ENCODE measurements around the gene ARHGAP25.

Gene ARHGAP25

DNA sequence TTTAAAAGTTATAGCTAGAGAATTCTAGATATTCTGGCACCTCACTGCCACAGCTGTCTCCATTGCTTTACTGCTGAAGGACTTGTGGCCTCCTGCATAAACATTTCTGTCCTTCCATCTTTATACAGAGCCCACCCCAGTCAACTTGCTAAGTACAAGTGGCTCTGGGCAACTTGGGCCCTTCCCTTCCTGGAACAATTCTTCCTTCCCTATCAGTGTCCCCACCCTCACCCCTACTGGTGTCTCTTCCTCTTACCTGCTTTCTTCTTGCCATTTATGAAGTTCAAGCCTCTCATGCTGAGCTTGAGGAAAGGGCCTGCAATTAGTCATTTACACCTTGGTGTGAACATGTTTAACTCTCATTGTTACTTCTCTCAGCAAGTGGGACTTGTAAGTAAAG lies 45.0 kb downstream of the ARHGAP25 start:
- no peak for DNase-seq (ENCODE audit: low spot score)
- in situ Hi-C loops (cut with MboI; ENCODE audit: low sequenced_read_pairs, unreplicated experiment) = no loop called here
- no peak for TF ChIP-seq CTCF (IDR thresholded peaks at IDR 0.05; ENCODE audit: borderline replicate concordance, control extremely low read depth, extremely low read depth, insufficient read depth, missing control alignments)

- TF ChIP-seq CTCF (IDR thresholded peaks at IDR 0.05; ENCODE audit: borderline replicate concordance, control extremely low read depth, extremely low read depth, insufficient read depth, missing control alignments) = no peak
- no peak for DNase-seq (ENCODE audit: low spot score)
- in situ Hi-C loops (cut with MboI; ENCODE audit: low sequenced_read_pairs, unreplicated experiment) = no loop called here
Observed at GRCh38 chr2:68784188-68784587, 49.6 kb downstream of the ARHGAP25 start.

GRCh38 chr2:68784915-68785314 lies 50.3 kb downstream of the ARHGAP25 start:
- no peak for DNase-seq (ENCODE audit: low spot score)
- TF ChIP-seq CTCF (IDR thresholded peaks at IDR 0.05; ENCODE audit: borderline replicate concordance, control extremely low read depth, extremely low read depth, insufficient read depth, missing control alignments) = no peak
- in situ Hi-C loops (cut with MboI; ENCODE audit: low sequenced_read_pairs, unreplicated experiment) = no loop called here

GRCh38 chr2:68787356-68787755 lies 52.7 kb downstream of the ARHGAP25 start:
- no peak for DNase-seq (ENCODE audit: low spot score)
- TF ChIP-seq CTCF (IDR thresholded peaks at IDR 0.05; ENCODE audit: borderline replicate concordance, control extremely low read depth, extremely low read depth, insufficient read depth, missing control alignments) = no peak
- in situ Hi-C loops (cut with MboI; ENCODE audit: low sequenced_read_pairs, unreplicated experiment) = no loop called here

DNA sequence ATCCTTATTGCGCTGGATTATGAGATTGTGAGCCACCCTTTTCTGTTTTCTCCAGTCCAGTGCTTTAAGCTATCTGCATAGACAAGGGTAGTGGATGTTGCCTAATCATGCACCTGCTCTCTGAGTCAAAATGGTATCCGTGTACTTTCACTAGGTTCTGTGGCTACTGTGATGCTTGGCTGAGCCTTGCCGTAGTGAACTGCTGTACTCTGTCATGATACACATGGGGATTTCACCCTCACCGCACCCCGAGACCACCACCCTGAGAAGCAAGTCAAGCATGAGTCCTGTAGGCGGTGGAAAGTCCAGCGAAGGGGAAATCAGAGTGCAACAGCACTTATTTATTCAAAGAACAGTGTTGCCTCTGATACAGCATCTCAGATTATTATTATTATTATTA lies 55.0 kb downstream of the ARHGAP25 start:
- DNase-seq (ENCODE audit: low spot score) = peak; percentile 84
- in situ Hi-C loops (cut with MboI; ENCODE audit: low sequenced_read_pairs, unreplicated experiment) = no loop called here
- TF ChIP-seq CTCF (IDR thresholded peaks at IDR 0.05; ENCODE audit: borderline replicate concordance, control extremely low read depth, extremely low read depth, insufficient read depth, missing control alignments) = no peak

DNA sequence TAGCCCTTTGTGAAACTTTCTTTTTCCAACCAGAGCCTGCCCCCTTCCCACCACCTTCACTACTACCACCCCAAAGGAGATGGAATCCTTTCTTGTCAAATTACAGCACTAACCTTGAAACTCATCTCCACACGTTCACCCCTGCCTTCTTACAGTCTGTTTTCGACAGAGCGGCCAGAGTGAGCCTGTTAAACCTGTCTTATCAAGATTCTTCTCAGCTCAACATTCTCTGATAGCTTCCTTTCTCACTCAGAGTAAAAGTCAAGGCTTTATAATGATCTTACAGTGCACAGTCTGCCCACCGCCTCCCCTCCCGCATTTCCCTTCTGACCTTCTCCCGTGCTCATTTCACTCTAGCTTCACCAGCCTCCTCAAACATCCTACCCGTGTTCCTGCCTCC lies 56.0 kb downstream of the ARHGAP25 start:
- in situ Hi-C loops (cut with MboI; ENCODE audit: low sequenced_read_pairs, unreplicated experiment) = no loop called here
- no peak for DNase-seq (ENCODE audit: low spot score)
- no peak for TF ChIP-seq CTCF (IDR thresholded peaks at IDR 0.05; ENCODE audit: borderline replicate concordance, control extremely low read depth, extremely low read depth, insufficient read depth, missing control alignments)

DNA sequence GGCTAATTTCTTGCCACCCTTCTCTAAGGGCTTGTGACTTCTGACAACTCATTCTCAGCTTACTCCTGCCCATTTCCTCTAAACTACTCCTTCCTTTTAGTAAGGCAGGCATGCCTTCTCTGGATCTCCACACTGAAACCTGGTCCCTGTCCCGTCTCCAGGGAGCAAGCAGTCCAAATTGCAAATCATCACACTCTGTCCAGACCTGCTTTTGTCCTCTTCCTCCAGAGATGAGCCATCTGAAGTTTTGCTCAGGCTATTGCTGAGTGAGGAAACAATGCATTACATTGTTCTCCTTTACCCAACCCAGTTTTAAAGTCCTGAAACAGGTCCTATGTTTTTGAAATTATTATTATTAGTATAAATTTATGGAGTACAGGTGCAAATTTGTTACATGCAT lies 57.3 kb downstream of the ARHGAP25 start:
- TF ChIP-seq CTCF (IDR thresholded peaks at IDR 0.05; ENCODE audit: borderline replicate concordance, control extremely low read depth, extremely low read depth, insufficient read depth, missing control alignments) = no peak
- in situ Hi-C loops (cut with MboI; ENCODE audit: low sequenced_read_pairs, unreplicated experiment) = no loop called here
- DNase-seq (ENCODE audit: low spot score) = no peak

All from GM13976 (cell line).